HG02588 (cell line): ENCODE measurements around the gene ZHX3.

ENCODE experiments used
- ATAC-seq: cut with Tn5 transposase; IDR thresholded peaks from one replicate; pipeline ENCODE4 v1.9.1; 2021; ENCODE audit warnings: mild to moderate bottlenecking, moderate library complexity; ENCODE audit not compliant: unreplicated experiment

ZHX3 gene

GRCh38 chr20:41353530-41353929 lies 36.0 kb upstream of the ZHX3 start:
- ATAC-seq, result no peak

- no peak for ATAC-seq
Observed at GRCh38 chr20:41352666-41353065, 35.1 kb upstream of the ZHX3 start.

GRCh38 chr20:41352106-41352505 lies 34.6 kb upstream of the ZHX3 start:
- no peak for ATAC-seq

GRCh38 chr20:41350408-41350962 lies 33.0 kb upstream of the ZHX3 start:
- no peak for ATAC-seq

DNA sequence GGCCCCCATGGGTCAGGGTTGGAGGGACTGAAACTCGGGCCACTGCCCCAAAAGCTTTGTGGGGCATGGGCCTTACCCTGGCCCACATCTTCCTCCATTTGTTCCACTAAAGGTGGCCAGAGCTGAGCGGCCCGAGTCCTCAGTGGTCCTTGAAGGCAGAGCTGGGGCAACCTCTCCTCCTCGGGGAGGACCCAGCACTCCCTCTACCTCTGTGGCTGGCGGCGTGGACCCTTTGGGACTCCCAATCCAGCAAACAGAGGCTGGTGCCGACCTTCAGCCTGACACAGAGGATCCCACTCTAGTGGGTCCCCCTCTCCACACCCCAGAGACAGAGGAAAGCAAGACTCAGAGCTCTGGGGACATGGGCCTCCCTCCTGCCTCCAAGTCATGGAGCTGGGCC lies 32.4 kb upstream of the ZHX3 start:
- no peak for ATAC-seq

DNA sequence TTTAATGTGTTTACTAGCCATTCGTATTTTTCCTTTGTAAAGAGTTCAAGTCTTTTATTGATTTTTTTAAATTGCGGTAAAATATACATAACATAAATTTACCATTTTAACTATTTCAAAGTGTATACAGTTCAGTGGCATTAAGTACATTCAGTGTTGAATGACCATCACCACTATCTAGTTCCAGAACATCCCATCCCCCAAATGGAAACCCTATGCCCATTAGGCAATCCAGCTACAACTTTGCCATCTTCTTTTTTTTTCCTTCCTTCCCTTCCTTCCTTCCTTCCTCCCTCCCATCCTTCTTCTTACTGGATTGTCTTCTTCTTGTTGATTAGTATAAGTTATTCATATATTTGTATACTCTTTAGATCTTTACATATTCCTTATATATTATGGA lies 31.7 kb upstream of the ZHX3 start:
- ATAC-seq, result no peak

- ATAC-seq, result no peak
Observed at GRCh38 chr20:41348430-41349172, 31.1 kb upstream of the ZHX3 start.

GRCh38 chr20:41347523-41348429 lies 30.2 kb upstream of the ZHX3 start:
- no peak for ATAC-seq

DNA sequence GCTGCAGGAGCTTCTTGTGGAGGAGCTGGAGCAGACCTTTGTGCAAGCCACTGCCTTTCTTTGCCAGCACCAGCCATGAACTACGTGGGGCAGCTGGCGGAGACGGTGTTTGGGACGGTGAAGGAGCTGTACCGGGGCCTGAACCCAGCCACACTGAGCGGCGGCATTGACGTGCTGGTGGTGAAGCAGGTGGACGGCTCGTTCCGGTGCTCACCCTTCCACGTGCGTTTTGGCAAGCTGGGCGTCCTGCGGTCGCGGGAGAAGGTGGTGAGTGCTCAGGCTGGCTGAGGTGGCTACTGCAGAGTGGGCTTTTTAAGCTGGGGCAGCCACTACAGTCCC lies 28.2 kb upstream of the ZHX3 start:
- no peak for ATAC-seq

GRCh38 chr20:41344938-41345728 lies 27.6 kb upstream of the ZHX3 start:
- no peak for ATAC-seq

DNA sequence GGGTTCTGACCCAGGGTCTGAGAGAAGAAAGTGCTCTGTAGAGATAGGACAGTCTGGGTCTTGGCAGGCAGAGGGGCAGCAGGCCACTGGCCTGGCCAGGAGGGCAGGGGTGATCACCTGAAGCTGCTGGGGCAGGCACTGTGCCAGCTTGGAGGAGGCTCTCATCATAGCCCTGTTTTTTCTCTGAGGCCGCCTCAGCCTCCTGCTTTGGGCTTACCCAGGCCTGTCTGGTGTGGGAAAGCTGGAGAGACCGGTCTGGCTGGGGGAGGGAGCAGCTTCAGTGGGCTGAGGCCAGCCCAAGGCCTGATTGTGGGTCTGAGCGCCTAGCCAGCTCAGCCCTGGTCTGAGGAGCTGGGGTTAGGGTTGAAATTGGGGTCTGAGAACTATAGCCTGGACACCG lies 26.9 kb upstream of the ZHX3 start:
- no peak for ATAC-seq

GRCh38 chr20:41342474-41343464 lies 25.2 kb upstream of the ZHX3 start:
- ATAC-seq, result no peak

- ATAC-seq, result peak; percentile 41
Observed at GRCh38 chr20:41340327-41341055, 23.0 kb upstream of the ZHX3 start, which contains the start of gene LPIN3. LPIN3 (plus strand) TSS chr20:41340821; CDS start chr20:41345804, 4,983 bp downstream.

DNA sequence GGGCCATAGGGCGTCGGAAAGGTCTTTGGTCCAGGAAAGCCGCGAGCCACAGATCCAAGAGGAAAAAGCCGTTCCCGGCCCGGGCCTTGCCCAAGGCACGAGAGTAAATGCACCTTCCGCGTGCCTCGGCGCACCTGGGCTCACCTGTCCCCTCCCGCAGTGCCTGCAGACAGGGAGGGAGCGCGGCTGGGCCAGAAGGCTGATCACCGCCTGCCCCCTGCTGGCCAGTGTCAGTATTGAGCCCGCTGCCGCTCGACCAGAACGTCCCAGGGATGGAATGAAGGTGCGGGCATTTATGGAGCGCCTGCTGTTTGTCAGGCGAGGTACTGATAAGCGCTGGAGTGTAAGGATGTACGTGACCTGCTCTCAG lies 22.4 kb upstream of the ZHX3 start:
- ATAC-seq, result peak; percentile 69

GRCh38 chr20:41336711-41337492 lies 19.4 kb upstream of the ZHX3 start:
- ATAC-seq, result no peak

GRCh38 chr20:41335591-41335990 lies 18.1 kb upstream of the ZHX3 start:
- no peak for ATAC-seq

GRCh38 chr20:41334443-41335421 lies 17.2 kb upstream of the ZHX3 start:
- ATAC-seq, result no peak
